GM12878 (cell line): ENCODE results near the gene HSPB1. TPM values are rescaled to one million over a fixed set of nuclear protein-coding genes. Genes with fewer than 3 reads are reported as not detected.

Source experiments
- ATAC-seq: fragments of 200-7000 bp; cut with Tn5 transposase; 3 replicates; pipeline ENCODE4 v1.9.1; 2020; ENCODE audit warnings: mild to moderate bottlenecking, moderate library complexity
- BruUV-seq: library from RNA; stranded (reverse); fragments of 400-500 nt; replicated peaks from 2 replicates; lab custom pipeline; 2021; lab: Mats Ljungman, UMichigan
- CTCF ChIA-PET: fragments of 300-600 bp; sonication (Branson Sonifier 250); formaldehyde crosslinking; extraction: SDS; loops from one replicate; lab custom pipeline; 2021; ENCODE audit warnings: inconsistent platforms; lab: Yijun Ruan, JAX
- POLR2A ChIA-PET: fragments of 350-600 bp; formaldehyde crosslinking; extraction: SDS; loops from one replicate; lab custom pipeline; 2021; ENCODE audit warnings: inconsistent platforms; lab: Charles Lee
- RAD21 ChIA-PET: fragments of 300-600 bp; sonication (Branson Sonifier 250); formaldehyde crosslinking; loops from one replicate; lab custom pipeline; 2023; ENCODE audit warnings: antibody characterized with exemption; ENCODE audit not compliant: unreplicated experiment; lab: Charles Lee
- SMC1A ChIA-PET: fragments of 300-600 bp; sonication (Branson Sonifier 250); formaldehyde crosslinking; loops from one replicate; lab custom pipeline; 2023; ENCODE audit not compliant: unreplicated experiment, uncharacterized antibody; lab: Charles Lee
- DNase-seq: peaks from one replicate; pipeline ENCODE4 v3.0.0-alpha.2; 2011; ENCODE audit warnings: low read depth, low spot score
- FAIRE-seq: peaks from 3 replicates; lab custom pipeline; 2011; peaks lifted over from hg19 to GRCh38; lab: Jason Lieb, UNC
- H2AFZ ChIP-seq: 2 replicates; pipeline ENCODE4 v1.6.0; 2011; ENCODE audit warnings: low read depth, low read length, control low read depth; ENCODE audit not compliant: control insufficient read depth
- H3K27ac ChIP-seq: 2 replicates; pipeline ENCODE4 v1.5.1; 2011; ENCODE audit warnings: control low read depth; ENCODE audit not compliant: control insufficient read depth, insufficient read depth
- H3K27me3 ChIP-seq, 2 experiments: replicated peaks in 1 of 2; 2 replicates each; pipeline versions ENCODE4 v1.6.0 to v1.6.1; 2011; ENCODE audit warnings: low read length in 1 of 2; ENCODE audit not compliant: control insufficient read depth in 2 of 2, insufficient read depth in 2 of 2
- H3K36me3 ChIP-seq, 2 experiments: 2 replicates each; pipeline ENCODE4 v1.5.1; 2011; ENCODE audit warnings: low read length in 1 of 2; ENCODE audit not compliant: control insufficient read depth in 2 of 2, insufficient read depth in 2 of 2
- H3K4me1 ChIP-seq: 2 replicates; pipeline ENCODE4 v1.6.1; 2011; ENCODE audit warnings: mild to moderate bottlenecking, low read length, moderate library complexity, mixed read lengths; ENCODE audit not compliant: control insufficient read depth, insufficient read depth
- H3K4me2 ChIP-seq: 2 replicates; pipeline ENCODE4 v1.6.0; 2011; ENCODE audit warnings: control low read depth; ENCODE audit not compliant: control insufficient read depth, insufficient read depth
- H3K4me3 ChIP-seq: fragments of 200-600 bp; sonication (generic); 2 replicates; pipeline ENCODE4 v1.5.1; 2016
- H3K79me2 ChIP-seq: 2 replicates; pipeline ENCODE4 v1.6.0; 2011; ENCODE audit warnings: low read length; ENCODE audit not compliant: control insufficient read depth, insufficient read depth
- H3K9ac ChIP-seq: 2 replicates; pipeline ENCODE4 v1.8.0; 2011; ENCODE audit warnings: low read length, control low read depth, mixed read lengths; ENCODE audit not compliant: control insufficient read depth, insufficient read depth
- H3K9me3 ChIP-seq: replicated peaks from 3 replicates; pipeline ENCODE4 v1.5.1; 2011; ENCODE audit warnings: mild to moderate bottlenecking, low read length; ENCODE audit not compliant: control insufficient read depth, insufficient read depth
- H4K20me1 ChIP-seq: 2 replicates; pipeline ENCODE4 v1.6.0; 2011; ENCODE audit not compliant: control insufficient read depth, insufficient read depth
- BHLHE40 ChIP-seq, 2 experiments: fragments of 450-650 bp in 1 of 2; IDR thresholded peaks; 2 replicates each; pipeline ENCODE4 v1.6.1; 2011 to 2017; ENCODE audit warnings: low read depth in 2 of 2, borderline replicate concordance in 1 of 2, improper control_type of control experiment in 1 of 2, low read length in 1 of 2, mild to moderate bottlenecking in 1 of 2
- CTCF ChIP-seq, 3 experiments: IDR thresholded peaks in 2 of 3; conservative IDR thresholded peaks in 1 of 3; 2 replicates each; pipeline ENCODE4 v1.5.1; 2011; ENCODE audit warnings: low read depth in 3 of 3, low read length in 3 of 3, mild to moderate bottlenecking in 3 of 3, control low read depth in 2 of 3, moderate library complexity in 2 of 3, inconsistent platforms in 1 of 3, mixed read lengths in 1 of 3; ENCODE audit not compliant: control insufficient read depth in 2 of 3, insufficient read depth in 1 of 3; ENCODE audit errors: extremely low read depth in 1 of 3
- E2F8 ChIP-seq: fragments of 450-650 bp; IDR thresholded peaks from 2 replicates; pipeline ENCODE4 v1.6.1; 2018; ENCODE audit warnings: mild to moderate bottlenecking, low read depth, moderate library complexity; ENCODE audit not compliant: partially characterized antibody
- IKZF2 ChIP-seq, 2 experiments: fragments of 450-650 bp; IDR thresholded peaks; 2 replicates each; pipeline ENCODE4 v1.6.1; 2017; ENCODE audit warnings: mild to moderate bottlenecking in 2 of 2, moderate library complexity in 2 of 2
- NR2C2 ChIP-seq: IDR thresholded peaks from 2 replicates; pipeline ENCODE4 v1.6.1; 2011; ENCODE audit warnings: borderline replicate concordance, low read depth; ENCODE audit not compliant: control insufficient read depth, insufficient read length
- RAD21 ChIP-seq: IDR thresholded peaks from 2 replicates; pipeline ENCODE4 v1.6.1; 2011; ENCODE audit warnings: mild to moderate bottlenecking, low read depth, low read length, moderate library complexity; ENCODE audit not compliant: insufficient read depth
- SMC3 ChIP-seq: IDR thresholded peaks from 2 replicates; pipeline ENCODE4 v1.6.1; 2011; ENCODE audit warnings: low read length, improper control_type of control experiment, borderline replicate concordance
- STAT1 ChIP-seq: fragments of 450-650 bp; conservative IDR thresholded peaks from 2 replicates; pipeline ENCODE4 v1.6.1; 2014; ENCODE audit warnings: antibody characterized with exemption, mild to moderate bottlenecking
- YY1 ChIP-seq: IDR thresholded peaks from 2 replicates; pipeline ENCODE4 v1.6.1; 2011; ENCODE audit warnings: low read depth, mild to moderate bottlenecking, low read length
- WGBS: methylation state at CpG from one replicate; pipeline ENCODE4 v1.1.6; 2016; ENCODE audit warnings: low lambda C conversion rate; ENCODE audit not compliant: insufficient replicate concordance, insufficient coverage; ENCODE audit errors: missing lambda C conversion rate; 5-methylcytosine and 5-hydroxymethylcytosine counted together
- in situ Hi-C: fragments of 300-500 bp; cut with MboI; formaldehyde crosslinking; loops from 9 replicates; pipeline ENCODE4 v1.14.3; 2018; ENCODE audit warnings: mixed read lengths
- intact Hi-C: fragments of 100-400 bp; cut with micrococcal nuclease; formaldehyde crosslinking; loops from one replicate; pipeline ENCODE4 v1.14.2; 2022; ENCODE audit not compliant: unreplicated experiment
- polyA plus RNA-seq, 11 experiments: library from polyadenylated mRNA; depleted of rRNA in 4 of 11; unstranded in 6 of 11; stranded (reverse) in 5 of 11; fragments of >200 nt; fragmentation: Nextera tagmentation in 4 of 11; fragmentation: Illumina TruSeq in 1 of 11; extraction: Ambion mirVana in 4 of 11; extraction: Trizol in 1 of 11; gene quantifications; 1 replicate in 1 of 11; 2 replicates in 10 of 11; pipeline versions ENCODE4 v1.2.1 to v1.2.3, GENCODE V29; 2011 to 2016; ENCODE audit warnings: inconsistent platforms in 2 of 11, missing spikeins in 2 of 11, low read depth in 1 of 11
- total RNA-seq, 4 experiments: library from RNA; depleted of rRNA in 3 of 4; stranded (reverse); fragments of >200 nt in 3 of 4; fragmentation: Illumina TruSeq in 1 of 4; extraction: Trizol in 1 of 4; gene quantifications; 2 replicates each; pipeline versions ENCODE4 v1.2.1 to v1.2.3, GENCODE V29; 2013 to 2021

HSPB1 gene
- total and polyA plus RNA-seq, 10 of the 15 experiments (the other 5 are each of a cell fraction or from before 2014, with no cell fraction given): 13.7 to 297 (median 62.0) TPM

- FAIRE-seq: no peak
Measured at GRCh38 chr7:76261931-76262330, 40.5 kb upstream of the HSPB1 start.

GRCh38 chr7:76262683-76263402 is 39.6 kb upstream of the HSPB1 start:
- no TSS peak for BruUV-seq
- no peak overlapping the region for H3K27ac ChIP-seq
- ChIA-PET SMC1A (interaction anchor here (0.7 to 2.4 kb wide), 4 partner anchors 21 to 214 kb away, joined by 3 to 17 read pairs (median 3); no protein-coding TSS in a partner anchor), RAD21 (interaction anchor here (0.9 to 3.0 kb wide), 7 partner anchors 47 to 397 kb away, joined by 3 to 23 read pairs (median 4); no protein-coding TSS in a partner anchor), CTCF (interaction anchor here (0.6 to 4.5 kb wide), 21 partner anchors 8 to 136 kb away, joined by 3 to 44 read pairs (median 4); no protein-coding TSS in a partner anchor), POLR2A (interaction anchor here (0.5 to 0.6 kb wide), 3 partner anchors 37 to 616 kb away, joined by 3 to 5 read pairs (median 3); no protein-coding TSS in a partner anchor)
- 43% methylated on average over 7 of the region's 7 CpGs for whole genome bisulfite sequencing
- H3K4me1 ChIP-seq: peaks cover 3% of the 10 kb centered on the region
- no peaks in the 10 kb centered on the region for H3K9me3 ChIP-seq
- H3K4me2 ChIP-seq: no peak overlapping the region
- no peak overlapping the region for H3K4me3 ChIP-seq
- FAIRE-seq: peak; percentile 59
- intact Hi-C loops (loop anchor here (1.0 kb wide), 1 partner anchor 85 kb away; no protein-coding TSS in a partner anchor), in situ Hi-C loops (no loop called here)
- no peak overlapping the region for H2AFZ ChIP-seq
- H3K79me2 ChIP-seq: no peaks in the 10 kb centered on the region
- H4K20me1 ChIP-seq: no peaks in the 10 kb centered on the region
- no peak overlapping the region for H3K9ac ChIP-seq
- no peaks in the 10 kb centered on the region; a peak in 1 of 4 replicates for H3K27me3 ChIP-seq
- DNase-seq: no peak
- H3K36me3 ChIP-seq: no peaks in the 10 kb centered on the region
- peak; percentile 85 for ATAC-seq
- no peak for TF ChIP-seq E2F8
- peak; percentile 76 to 79 (median 78) for TF ChIP-seq CTCF (IDR thresholded peaks at IDR 0.05 in 2 of 3, conservative IDR thresholded peaks at IDR 0.05 in 1 of 3; ENCODE audit: control insufficient read depth in 2 of 3, extremely low read depth in 1 of 3, insufficient read depth in 1 of 3, low read depth in 3 of 3, low read length in 3 of 3)
- TF ChIP-seq IKZF2 (IDR thresholded peaks at IDR 0.05): peak; percentile 8 to 13; a peak in 1 of 4 replicates
- TF ChIP-seq SMC3: peak; percentile 58; the same call in 1 of the 2 replicates
- TF ChIP-seq STAT1: no peak
- 0 out of 2 replicates have a peak, but pooled peaks have one; percentile 24 for TF ChIP-seq YY1
- TF ChIP-seq RAD21: peak; percentile 73
- no peak for TF ChIP-seq BHLHE40 (IDR thresholded peaks at IDR 0.05; ENCODE audit: borderline replicate concordance in 1 of 2, low read depth in 2 of 2, low read length in 1 of 2)

More at GRCh38 chr7:76261931-76262330, 40.5 kb upstream of the HSPB1 start:
- TF ChIP-seq NR2C2: no peak
- TF ChIP-seq, all 136 proteins: peak for 0
- SMC1A ChIA-PET: interaction anchor here (2.4 kb wide), 1 partner anchor 84 kb away, joined by 17 read pairs; no protein-coding TSS in a partner anchor
- Histone ChIP-seq H3K4me3 (no peak overlapping the region), H3K27me3 (no peaks in the 10 kb centered on the region; a peak in 1 of 4 replicates), H3K9me3 (no peaks in the 10 kb centered on the region), H3K9ac (no peak overlapping the region), H3K27ac (no peak overlapping the region), H3K79me2 (no peaks in the 10 kb centered on the region), H3K4me1 (peaks cover 1% of the 10 kb centered on the region), H3K36me3 (no peaks in the 10 kb centered on the region), H2AFZ (no peak overlapping the region), H3K4me2 (no peak overlapping the region), H4K20me1 (no peaks in the 10 kb centered on the region)
- POLR2A ChIA-PET: interaction anchor here (0.6 kb wide), 1 partner anchor 54 kb away, joined by 3 read pairs; no protein-coding TSS in a partner anchor
- intact Hi-C loops (no loop called here), in situ Hi-C loops (no loop called here)
- RAD21 ChIA-PET: interaction anchor here (0.9 to 3.0 kb wide), 3 partner anchors 47 to 84 kb away, joined by 4 to 23 read pairs (median 4); no protein-coding TSS in a partner anchor
- ATAC-seq: no peak; the same call in 2 of the 3 replicates
- CTCF ChIA-PET: interaction anchor here (0.6 to 4.5 kb wide), 11 partner anchors 7 to 99 kb away, joined by 3 to 44 read pairs (median 7); no protein-coding TSS in a partner anchor
- no TSS peak for BruUV-seq
- 55% methylated on average over 4 of the region's 4 CpGs for WGBS
- no peak for DNase-seq
